HEK293 (cell line): ENCODE results near the gene ZNF140.

Experiments
- KLF10 ChIP-seq: fragments of 450-650 bp; IDR thresholded peaks from 2 replicates; pipeline ENCODE4 v1.5.1; 2018; ENCODE audit warnings: missing biosample characterization, mild to moderate bottlenecking, missing genetic modification characterization
- KLF16 ChIP-seq: fragments of 450-650 bp; formaldehyde crosslinking; IDR thresholded peaks from 2 replicates; pipeline ENCODE4 v1.5.1; 2017; ENCODE audit warnings: missing biosample characterization, missing genetic modification characterization
- KLF8 ChIP-seq: fragments of 450-650 bp; formaldehyde crosslinking; IDR thresholded peaks from 2 replicates; pipeline ENCODE4 v1.5.1; 2016; ENCODE audit warnings: missing biosample characterization, missing genetic modification characterization
- MEIS1 ChIP-seq: sonication (generic); formaldehyde crosslinking; IDR thresholded peaks from 2 replicates; pipeline ENCODE4 v1.8.1; 2022; ENCODE audit warnings: missing genetic modification reagents, mild to moderate bottlenecking, borderline replicate concordance
- MZF1 ChIP-seq: fragments of 450-650 bp; formaldehyde crosslinking; IDR thresholded peaks from 2 replicates; pipeline ENCODE4 v1.5.1; 2017; ENCODE audit warnings: missing biosample characterization, missing genetic modification characterization, borderline replicate concordance
- PRDM1 ChIP-seq: fragments of 450-650 bp; formaldehyde crosslinking; IDR thresholded peaks from 2 replicates; pipeline ENCODE4; 2016; ENCODE audit warnings: missing biosample characterization, missing genetic modification characterization
- PRDM10 ChIP-seq: fragments of 450-650 bp; formaldehyde crosslinking; IDR thresholded peaks from 2 replicates; pipeline ENCODE4 v1.5.1; 2016; ENCODE audit warnings: missing biosample characterization, missing genetic modification characterization
- SALL2 ChIP-seq: fragments of 450-650 bp; formaldehyde crosslinking; IDR thresholded peaks from 2 replicates; pipeline ENCODE4 v1.5.0; 2017; ENCODE audit warnings: missing biosample characterization, mild to moderate bottlenecking, missing genetic modification characterization, borderline replicate concordance
- SCRT1 ChIP-seq: fragments of 450-650 bp; formaldehyde crosslinking; IDR thresholded peaks from 2 replicates; pipeline ENCODE4 v1.5.1; 2016; ENCODE audit warnings: missing biosample characterization, missing genetic modification characterization, borderline replicate concordance
- TCF7L2 ChIP-seq: IDR thresholded peaks from 2 replicates; pipeline ENCODE4 v1.6.1; 2011; ENCODE audit warnings: low read depth, mild to moderate bottlenecking, inconsistent platforms, low read length, moderate library complexity, borderline replicate concordance
- TRIM28 ChIP-seq: IDR thresholded peaks from 2 replicates; pipeline ENCODE4 v1.6.1; 2011; ENCODE audit warnings: low read length, control low read depth, borderline replicate concordance
- ZBTB10 ChIP-seq: fragments of 450-650 bp; formaldehyde crosslinking; IDR thresholded peaks from 2 replicates; pipeline ENCODE4 v1.5.1; 2016; ENCODE audit warnings: missing biosample characterization, missing genetic modification characterization
- ZFP69B ChIP-seq: fragments of 450-650 bp; formaldehyde crosslinking; IDR thresholded peaks from 2 replicates; pipeline ENCODE4 v1.5.1; 2016; ENCODE audit warnings: missing biosample characterization, missing genetic modification characterization
- ZIC2 ChIP-seq: fragments of 450-650 bp; formaldehyde crosslinking; IDR thresholded peaks from 2 replicates; pipeline ENCODE4 v1.5.1; 2016; ENCODE audit warnings: missing biosample characterization, missing genetic modification characterization
- ZNF112 ChIP-seq: fragments of 450-650 bp; formaldehyde crosslinking; IDR thresholded peaks from 2 replicates; pipeline ENCODE4 v1.5.0; 2017; ENCODE audit warnings: missing biosample characterization, missing genetic modification characterization
- ZNF133 ChIP-seq: fragments of 450-650 bp; formaldehyde crosslinking; IDR thresholded peaks from 2 replicates; pipeline ENCODE4 v1.5.1; 2016; ENCODE audit warnings: missing biosample characterization, missing genetic modification characterization
- ZNF214 ChIP-seq: fragments of 450-650 bp; formaldehyde crosslinking; IDR thresholded peaks from 2 replicates; pipeline ENCODE4 v1.5.1; 2017; ENCODE audit warnings: missing biosample characterization, mild to moderate bottlenecking, missing genetic modification characterization, borderline replicate concordance
- ZNF274 ChIP-seq, 2 experiments: fragments of 200-500 bp in 1 of 2; fragments of 450-650 bp in 1 of 2; sonication (Bioruptor generic) in 1 of 2; formaldehyde crosslinking in 1 of 2; IDR thresholded peaks; 2 replicates each; pipeline versions ENCODE4 v1.5.1 to v1.6.1; 2014 to 2016; ENCODE audit warnings: borderline replicate concordance in 1 of 2, inconsistent platforms in 1 of 2, low read length in 1 of 2, missing biosample characterization in 1 of 2, missing genetic modification characterization in 1 of 2
- ZNF37A ChIP-seq: fragments of 450-650 bp; IDR thresholded peaks from 2 replicates; pipeline ENCODE4 v1.5.1; 2018; ENCODE audit warnings: missing biosample characterization, missing genetic modification characterization
- ZNF48 ChIP-seq: fragments of 450-650 bp; formaldehyde crosslinking; IDR thresholded peaks from 2 replicates; pipeline ENCODE4 v1.5.1; 2016; ENCODE audit warnings: missing biosample characterization, missing genetic modification characterization
- ZNF529 ChIP-seq: fragments of 450-650 bp; formaldehyde crosslinking; IDR thresholded peaks from 2 replicates; pipeline ENCODE4 v1.5.1; 2017; ENCODE audit warnings: missing genetic modification characterization, missing biosample characterization; ENCODE audit not compliant: insufficient replicate concordance
- ZNF548 ChIP-seq: fragments of 450-650 bp; formaldehyde crosslinking; IDR thresholded peaks from 2 replicates; pipeline ENCODE4 v1.5.1; 2016; ENCODE audit warnings: missing biosample characterization, missing genetic modification characterization
- ZNF664 ChIP-seq: fragments of 450-650 bp; formaldehyde crosslinking; IDR thresholded peaks from 2 replicates; pipeline ENCODE4 v1.5.1; 2016; ENCODE audit warnings: missing biosample characterization, missing genetic modification characterization
- ZSCAN30 ChIP-seq: fragments of 450-650 bp; IDR thresholded peaks from 2 replicates; pipeline ENCODE4 v1.5.1; 2018; ENCODE audit warnings: missing biosample characterization, mild to moderate bottlenecking, missing genetic modification characterization, moderate library complexity
- ZXDB ChIP-seq: fragments of 450-650 bp; formaldehyde crosslinking; IDR thresholded peaks from 2 replicates; pipeline ENCODE4 v1.5.1; 2016; ENCODE audit warnings: missing biosample characterization, missing genetic modification characterization
- TF ChIP-seq, protein P1 (sequence below): fragments of 450-650 bp; formaldehyde crosslinking; IDR thresholded peaks from 2 replicates; pipeline ENCODE4 v1.5.1; 2016; ENCODE audit warnings: missing biosample characterization, missing genetic modification characterization
- TF ChIP-seq, protein P2 (sequence below): fragments of 450-650 bp; IDR thresholded peaks from 2 replicates; pipeline ENCODE4 v1.5.1; 2018; ENCODE audit warnings: missing biosample characterization, missing genetic modification characterization
- TF ChIP-seq, protein P3 (sequence below): fragments of 450-650 bp; formaldehyde crosslinking; IDR thresholded peaks from 2 replicates; pipeline ENCODE4 v1.5.1; 2016; ENCODE audit warnings: missing biosample characterization, missing genetic modification characterization, borderline replicate concordance

Gene ZNF140

GRCh38 chr12:133080026-133080367, 726 bp upstream of the ZNF140 start (continued):
- TF ChIP-seq ZNF214 (tag by site-specific recombination) (no peak), ZNF664 (tag by site-specific recombination) (no peak), MEIS1 (CRISPR knock-in tag) (no peak), SCRT1 (tag by site-specific recombination) (no peak), ZXDB (tag by site-specific recombination) (peak; percentile 94), KLF16 (tag by site-specific recombination) (no peak), ZNF548 (tag by site-specific recombination) (no peak), PRDM10 (tag by site-specific recombination) (no peak), ZNF48 (tag by site-specific recombination) (no peak), ZNF274 (IDR thresholded peaks at IDR 0.05; ENCODE audit: low read length) (no peak), ZNF274 (tag by site-specific recombination; IDR thresholded peaks at IDR 0.05; ENCODE audit: borderline replicate concordance) (no peak), ZSCAN30 (tag by site-specific recombination) (no peak), ZNF529 (tag by site-specific recombination) (no peak), MZF1 (tag by site-specific recombination) (no peak), ZIC2 (peak; percentile 61; the same call in 1 of the 2 replicates), ZNF133 (tag by site-specific recombination) (no peak), ZFP69B (no peak), TCF7L2 (no peak), ZNF37A (tag by site-specific recombination) (peak; percentile 63; the same call in 1 of the 2 replicates), KLF8 (tag by site-specific recombination) (peak; percentile 93), ZNF112 (tag by site-specific recombination) (no peak), PRDM1 (no peak), SALL2 (tag by site-specific recombination) (no peak), KLF10 (tag by site-specific recombination) (no peak), TRIM28 (no peak), ZBTB10 (tag by site-specific recombination) (no peak)
- TF ChIP-seq, protein P1, sequence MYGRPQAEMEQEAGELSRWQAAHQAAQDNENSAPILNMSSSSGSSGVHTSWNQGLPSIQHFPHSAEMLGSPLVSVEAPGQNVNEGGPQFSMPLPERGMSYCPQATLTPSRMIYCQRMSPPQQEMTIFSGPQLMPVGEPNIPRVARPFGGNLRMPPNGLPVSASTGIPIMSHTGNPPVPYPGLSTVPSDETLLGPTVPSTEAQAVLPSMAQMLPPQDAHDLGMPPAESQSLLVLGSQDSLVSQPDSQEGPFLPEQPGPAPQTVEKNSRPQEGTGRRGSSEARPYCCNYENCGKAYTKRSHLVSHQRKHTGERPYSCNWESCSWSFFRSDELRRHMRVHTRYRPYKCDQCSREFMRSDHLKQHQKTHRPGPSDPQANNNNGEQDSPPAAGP (tag by site-specific recombination): peak; percentile 29; the same call in 1 of the 2 replicates
- TF ChIP-seq, protein P2, sequence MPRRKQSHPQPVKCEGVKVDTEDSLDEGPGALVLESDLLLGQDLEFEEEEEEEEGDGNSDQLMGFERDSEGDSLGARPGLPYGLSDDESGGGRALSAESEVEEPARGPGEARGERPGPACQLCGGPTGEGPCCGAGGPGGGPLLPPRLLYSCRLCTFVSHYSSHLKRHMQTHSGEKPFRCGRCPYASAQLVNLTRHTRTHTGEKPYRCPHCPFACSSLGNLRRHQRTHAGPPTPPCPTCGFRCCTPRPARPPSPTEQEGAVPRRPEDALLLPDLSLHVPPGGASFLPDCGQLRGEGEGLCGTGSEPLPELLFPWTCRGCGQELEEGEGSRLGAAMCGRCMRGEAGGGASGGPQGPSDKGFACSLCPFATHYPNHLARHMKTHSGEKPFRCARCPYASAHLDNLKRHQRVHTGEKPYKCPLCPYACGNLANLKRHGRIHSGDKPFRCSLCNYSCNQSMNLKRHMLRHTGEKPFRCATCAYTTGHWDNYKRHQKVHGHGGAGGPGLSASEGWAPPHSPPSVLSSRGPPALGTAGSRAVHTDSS (tag by site-specific recombination): no peak
- TF ChIP-seq, protein P3, sequence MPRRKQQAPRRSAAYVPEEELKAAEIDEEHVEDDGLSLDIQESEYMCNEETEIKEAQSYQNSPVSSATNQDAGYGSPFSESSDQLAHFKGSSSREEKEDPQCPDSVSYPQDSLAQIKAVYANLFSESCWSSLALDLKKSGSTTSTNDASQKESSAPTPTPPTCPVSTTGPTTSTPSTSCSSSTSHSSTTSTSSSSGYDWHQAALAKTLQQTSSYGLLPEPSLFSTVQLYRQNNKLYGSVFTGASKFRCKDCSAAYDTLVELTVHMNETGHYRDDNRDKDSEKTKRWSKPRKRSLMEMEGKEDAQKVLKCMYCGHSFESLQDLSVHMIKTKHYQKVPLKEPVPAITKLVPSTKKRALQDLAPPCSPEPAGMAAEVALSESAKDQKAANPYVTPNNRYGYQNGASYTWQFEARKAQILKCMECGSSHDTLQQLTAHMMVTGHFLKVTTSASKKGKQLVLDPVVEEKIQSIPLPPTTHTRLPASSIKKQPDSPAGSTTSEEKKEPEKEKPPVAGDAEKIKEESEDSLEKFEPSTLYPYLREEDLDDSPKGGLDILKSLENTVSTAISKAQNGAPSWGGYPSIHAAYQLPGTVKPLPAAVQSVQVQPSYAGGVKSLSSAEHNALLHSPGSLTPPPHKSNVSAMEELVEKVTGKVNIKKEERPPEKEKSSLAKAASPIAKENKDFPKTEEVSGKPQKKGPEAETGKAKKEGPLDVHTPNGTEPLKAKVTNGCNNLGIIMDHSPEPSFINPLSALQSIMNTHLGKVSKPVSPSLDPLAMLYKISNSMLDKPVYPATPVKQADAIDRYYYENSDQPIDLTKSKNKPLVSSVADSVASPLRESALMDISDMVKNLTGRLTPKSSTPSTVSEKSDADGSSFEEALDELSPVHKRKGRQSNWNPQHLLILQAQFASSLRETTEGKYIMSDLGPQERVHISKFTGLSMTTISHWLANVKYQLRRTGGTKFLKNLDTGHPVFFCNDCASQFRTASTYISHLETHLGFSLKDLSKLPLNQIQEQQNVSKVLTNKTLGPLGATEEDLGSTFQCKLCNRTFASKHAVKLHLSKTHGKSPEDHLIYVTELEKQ: no peak
